GM06990 (cell line): ENCODE data around the gene MSI2.
A peak's percentile ranks its signal among the peaks of the same experiment; 100 is the strongest.

Source experiments
- DNase-seq: peaks from one replicate; pipeline ENCODE4 v3.0.0-alpha.2; 2011; ENCODE audit not compliant: insufficient read length; ENCODE audit errors: extremely low read depth
- H3K27me3 ChIP-seq: replicated peaks from 2 replicates; pipeline ENCODE4 v1.6.0; 2011; ENCODE audit warnings: low read length; ENCODE audit not compliant: control insufficient read depth, insufficient read depth
- H3K36me3 ChIP-seq: 2 replicates; pipeline ENCODE4 v1.5.1; 2011; ENCODE audit warnings: low read length; ENCODE audit not compliant: control insufficient read depth, insufficient read depth
- H3K4me3 ChIP-seq: replicated peaks from 2 replicates; pipeline ENCODE4 v1.5.1; 2011; ENCODE audit warnings: low read depth, mild to moderate bottlenecking, control low read depth, low read length
- TF ChIP-seq, protein P1 (sequence below): IDR thresholded peaks from 2 replicates; pipeline ENCODE4 v1.5.1; 2011; ENCODE audit warnings: low read length, control low read depth, mild to moderate bottlenecking, inconsistent platforms; ENCODE audit not compliant: insufficient read depth, poor library complexity, severe bottlenecking

The MSI2 gene

GRCh38 chr17:57519800-57520199, 263.5 kb downstream of the MSI2 start:
- TF ChIP-seq, protein P1, sequence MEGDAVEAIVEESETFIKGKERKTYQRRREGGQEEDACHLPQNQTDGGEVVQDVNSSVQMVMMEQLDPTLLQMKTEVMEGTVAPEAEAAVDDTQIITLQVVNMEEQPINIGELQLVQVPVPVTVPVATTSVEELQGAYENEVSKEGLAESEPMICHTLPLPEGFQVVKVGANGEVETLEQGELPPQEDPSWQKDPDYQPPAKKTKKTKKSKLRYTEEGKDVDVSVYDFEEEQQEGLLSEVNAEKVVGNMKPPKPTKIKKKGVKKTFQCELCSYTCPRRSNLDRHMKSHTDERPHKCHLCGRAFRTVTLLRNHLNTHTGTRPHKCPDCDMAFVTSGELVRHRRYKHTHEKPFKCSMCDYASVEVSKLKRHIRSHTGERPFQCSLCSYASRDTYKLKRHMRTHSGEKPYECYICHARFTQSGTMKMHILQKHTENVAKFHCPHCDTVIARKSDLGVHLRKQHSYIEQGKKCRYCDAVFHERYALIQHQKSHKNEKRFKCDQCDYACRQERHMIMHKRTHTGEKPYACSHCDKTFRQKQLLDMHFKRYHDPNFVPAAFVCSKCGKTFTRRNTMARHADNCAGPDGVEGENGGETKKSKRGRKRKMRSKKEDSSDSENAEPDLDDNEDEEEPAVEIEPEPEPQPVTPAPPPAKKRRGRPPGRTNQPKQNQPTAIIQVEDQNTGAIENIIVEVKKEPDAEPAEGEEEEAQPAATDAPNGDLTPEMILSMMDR, result no peak
- Histone ChIP-seq H3K4me3 (no peak overlapping the region), H3K27me3 (no peaks in the 10 kb centered on the region), H3K36me3 (no peaks in the 10 kb centered on the region; the same call in none of the 2 replicates)
- no peak for DNase-seq

GRCh38 chr17:57521606-57522005, 265.3 kb downstream of the MSI2 start:
- no peaks in the 10 kb centered on the region for H3K27me3 ChIP-seq
- TF ChIP-seq, protein P1, result no peak
- no peak overlapping the region for H3K4me3 ChIP-seq
- no peak for DNase-seq
- H3K36me3 ChIP-seq, result no peaks in the 10 kb centered on the region; the same call in none of the 2 replicates

GRCh38 chr17:57522042-57523005, 266.0 kb downstream of the MSI2 start:
- DNase-seq, result no peak
- TF ChIP-seq, protein P1, result no peak
- no peaks in the 10 kb centered on the region for H3K27me3 ChIP-seq
- H3K4me3 ChIP-seq, result no peak overlapping the region
- H3K36me3 ChIP-seq, result no peaks in the 10 kb centered on the region; the same call in none of the 2 replicates

GRCh38 chr17:57523926-57524632, 267.8 kb downstream of the MSI2 start:
- peak; percentile 28 for DNase-seq
- H3K36me3 ChIP-seq, result no peaks in the 10 kb centered on the region; the same call in 1 of the 2 replicates
- H3K27me3 ChIP-seq, result no peaks in the 10 kb centered on the region
- TF ChIP-seq, protein P1, result no peak
- H3K4me3 ChIP-seq, result no peak overlapping the region

DNA sequence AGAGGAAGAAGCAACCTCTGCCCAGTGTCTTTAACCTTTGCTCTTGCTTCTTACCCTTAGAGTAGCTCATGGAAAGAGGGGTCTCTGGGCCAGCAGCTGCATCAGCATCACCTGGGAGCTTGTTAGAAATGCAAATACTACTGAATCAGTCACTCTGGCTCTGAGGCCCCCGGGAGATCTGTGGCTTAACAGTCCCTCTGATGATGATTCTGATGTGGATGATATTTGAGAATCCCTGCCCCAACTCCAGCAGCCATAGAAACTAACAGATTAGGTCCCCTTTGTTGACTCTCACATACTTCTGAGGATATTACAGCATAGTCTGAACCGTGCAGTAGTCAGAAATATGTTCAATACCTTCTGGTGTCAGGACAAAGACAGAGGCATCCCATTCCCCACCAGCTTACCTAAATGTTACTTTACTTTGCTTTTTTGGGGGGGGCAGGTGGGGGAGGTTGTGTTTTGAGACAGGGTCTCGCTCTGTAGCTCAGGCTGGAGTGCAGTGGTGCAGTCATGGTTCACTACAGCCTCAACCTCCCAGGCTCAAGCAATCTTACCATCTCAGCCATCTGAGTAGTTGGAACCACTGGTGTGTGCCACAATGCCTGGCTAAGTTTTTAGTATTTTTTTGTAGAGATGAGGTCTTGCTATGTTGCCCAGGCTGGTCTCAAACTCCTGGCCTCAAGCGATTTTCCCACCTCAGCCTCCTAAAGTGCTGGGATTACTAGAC, 268.7 kb downstream of the MSI2 start:
- TF ChIP-seq, protein P1, result no peak
- DNase-seq, result no peak
- Histone ChIP-seq H3K27me3 (no peaks in the 10 kb centered on the region), H3K36me3 (no peaks in the 10 kb centered on the region; the same call in 1 of the 2 replicates), H3K4me3 (no peak overlapping the region)
